HL-60 (cell line): Measurements from ENCODE around the gene BAHCC1.

Experiments used
- POLR2AphosphoS5 ChIP-seq: IDR thresholded peaks from 2 replicates; pipeline ENCODE4 v1.6.1; 2012; ENCODE audit warnings: low read depth
- TF ChIP-seq, protein P1 (sequence below): IDR thresholded peaks from one replicate; pipeline ENCODE4 v1.5.1; 2011; ENCODE audit warnings: low read length, control low read depth, inconsistent platforms; ENCODE audit not compliant: insufficient read depth

DNA sequence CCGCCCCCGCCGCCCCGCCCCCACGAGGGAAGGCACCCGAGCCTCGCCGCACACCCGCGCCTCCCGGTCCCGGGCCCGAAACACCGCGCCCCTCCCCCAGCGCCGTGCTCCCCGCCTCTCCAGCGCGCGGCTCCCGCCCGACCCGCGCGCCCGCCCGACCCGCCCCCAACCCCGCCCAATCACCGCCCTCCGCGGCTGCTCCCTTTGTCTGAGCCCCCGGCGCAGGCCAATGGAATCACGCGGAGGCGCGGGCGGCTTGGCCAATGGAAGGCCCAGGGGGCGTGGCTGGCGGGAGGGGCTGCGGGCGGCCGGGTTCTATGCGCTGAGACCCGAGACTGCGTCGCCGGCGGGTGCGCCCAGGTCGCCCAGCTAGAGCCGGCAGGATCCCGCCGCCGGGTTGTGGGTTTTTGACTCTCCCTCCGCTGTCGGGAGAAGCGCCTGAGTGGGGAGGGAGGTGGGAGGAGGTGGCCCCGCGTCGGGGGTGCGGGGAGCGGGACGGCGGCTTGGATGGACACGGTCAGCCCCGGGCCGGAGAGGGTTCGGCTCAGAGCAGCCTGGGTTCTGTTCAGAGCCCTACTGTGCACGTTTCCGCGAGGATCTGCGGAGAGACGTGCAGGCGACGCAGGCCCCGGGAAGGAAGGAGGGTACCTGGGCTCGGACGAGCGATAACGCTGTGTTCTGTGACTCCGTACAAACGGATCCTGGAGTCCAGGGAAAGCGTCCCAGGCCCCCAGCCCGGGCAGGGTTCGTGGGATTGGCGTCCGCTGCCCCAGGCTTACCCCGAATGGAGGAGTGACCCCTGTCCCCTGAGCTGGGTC, 49.0 kb upstream of the BAHCC1 start:
- TF ChIP-seq, protein P1, sequence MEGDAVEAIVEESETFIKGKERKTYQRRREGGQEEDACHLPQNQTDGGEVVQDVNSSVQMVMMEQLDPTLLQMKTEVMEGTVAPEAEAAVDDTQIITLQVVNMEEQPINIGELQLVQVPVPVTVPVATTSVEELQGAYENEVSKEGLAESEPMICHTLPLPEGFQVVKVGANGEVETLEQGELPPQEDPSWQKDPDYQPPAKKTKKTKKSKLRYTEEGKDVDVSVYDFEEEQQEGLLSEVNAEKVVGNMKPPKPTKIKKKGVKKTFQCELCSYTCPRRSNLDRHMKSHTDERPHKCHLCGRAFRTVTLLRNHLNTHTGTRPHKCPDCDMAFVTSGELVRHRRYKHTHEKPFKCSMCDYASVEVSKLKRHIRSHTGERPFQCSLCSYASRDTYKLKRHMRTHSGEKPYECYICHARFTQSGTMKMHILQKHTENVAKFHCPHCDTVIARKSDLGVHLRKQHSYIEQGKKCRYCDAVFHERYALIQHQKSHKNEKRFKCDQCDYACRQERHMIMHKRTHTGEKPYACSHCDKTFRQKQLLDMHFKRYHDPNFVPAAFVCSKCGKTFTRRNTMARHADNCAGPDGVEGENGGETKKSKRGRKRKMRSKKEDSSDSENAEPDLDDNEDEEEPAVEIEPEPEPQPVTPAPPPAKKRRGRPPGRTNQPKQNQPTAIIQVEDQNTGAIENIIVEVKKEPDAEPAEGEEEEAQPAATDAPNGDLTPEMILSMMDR, result no peak
- no peak for TF ChIP-seq POLR2AphosphoS5
